NAMALWA (cell line): Measurements from ENCODE around the gene DPYD.

ENCODE experiments used
- DNase-seq: peaks from one replicate; pipeline ENCODE4 v3.0.0-alpha.2; 2015; ENCODE audit warnings: low spot score

Gene DPYD

GRCh38 chr1:97524211-97524610 lies 396.6 kb downstream of the DPYD start:
- no peak for DNase-seq

DNA sequence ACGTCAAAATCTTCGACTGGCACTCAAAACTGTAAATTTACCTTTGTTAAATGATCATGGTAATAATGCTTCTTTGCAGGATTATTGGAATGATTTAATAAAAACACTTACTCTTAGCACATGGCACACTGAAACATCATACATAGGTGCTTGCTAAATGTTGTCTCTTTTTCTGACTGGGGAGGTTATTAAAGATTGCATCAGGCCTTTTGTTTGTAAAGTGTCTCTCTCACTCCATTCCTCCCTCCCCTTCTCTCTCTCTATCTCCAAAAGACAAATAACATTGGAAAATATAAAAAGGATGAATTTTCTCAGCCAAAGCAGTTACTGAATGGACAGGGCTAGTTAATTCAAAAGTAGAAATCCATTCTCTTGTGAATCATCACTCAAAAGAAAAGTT lies 404.2 kb downstream of the DPYD start:
- DNase-seq = no peak

DNA sequence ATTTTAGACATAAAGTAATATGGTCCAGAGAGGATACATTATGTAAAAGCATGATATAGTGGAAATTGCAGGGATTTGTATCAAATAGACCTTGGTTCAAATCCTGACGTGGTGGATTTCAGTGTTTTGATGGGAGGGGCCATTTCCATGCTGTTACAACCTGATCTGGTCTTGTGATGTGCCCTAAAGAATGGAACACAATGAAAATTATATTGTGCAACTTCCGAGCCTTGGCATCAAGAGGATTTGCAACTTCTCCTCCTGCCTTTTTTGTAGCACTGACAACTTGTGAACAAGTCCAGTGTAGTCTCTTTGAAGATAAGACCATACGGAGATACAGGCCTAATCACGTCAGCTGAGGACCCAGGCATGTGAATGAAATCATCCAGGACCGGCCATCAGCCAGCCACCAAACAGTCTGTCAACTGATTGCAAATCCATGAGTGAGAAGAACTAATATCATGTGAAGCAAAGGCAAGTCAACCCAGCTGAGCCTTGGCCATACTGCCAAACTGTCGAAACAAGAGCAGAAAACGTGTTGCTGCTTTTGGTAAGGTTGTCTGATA lies 412.1 kb downstream of the DPYD start:
- no peak for DNase-seq

GRCh38 chr1:97507863-97508262 lies 413.0 kb downstream of the DPYD start:
- no peak for DNase-seq

DNA sequence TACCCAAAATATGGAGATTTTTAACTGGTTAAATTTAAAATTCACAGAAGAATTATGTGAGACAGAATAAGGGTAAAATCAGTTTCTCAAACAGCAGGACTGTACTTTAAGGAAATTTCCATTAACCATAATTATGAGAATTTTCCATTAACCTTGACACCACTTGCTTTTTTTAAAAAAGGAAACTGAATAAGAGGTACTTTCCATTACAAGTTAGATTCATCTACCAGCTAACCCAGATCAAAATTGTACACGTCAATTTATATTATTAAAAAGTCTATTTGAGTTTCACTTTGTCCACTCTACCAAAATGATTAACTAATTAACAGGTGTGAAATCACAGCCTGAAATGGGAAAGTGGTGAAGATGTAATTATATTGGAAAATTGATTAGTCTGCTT lies 414.5 kb downstream of the DPYD start:
- DNase-seq = no peak

- peak; percentile 2 for DNase-seq
Observed at GRCh38 chr1:97505816-97506215, 415.0 kb downstream of the DPYD start.

GRCh38 chr1:97505289-97505688 lies 415.5 kb downstream of the DPYD start:
- DNase-seq = no peak

DNA sequence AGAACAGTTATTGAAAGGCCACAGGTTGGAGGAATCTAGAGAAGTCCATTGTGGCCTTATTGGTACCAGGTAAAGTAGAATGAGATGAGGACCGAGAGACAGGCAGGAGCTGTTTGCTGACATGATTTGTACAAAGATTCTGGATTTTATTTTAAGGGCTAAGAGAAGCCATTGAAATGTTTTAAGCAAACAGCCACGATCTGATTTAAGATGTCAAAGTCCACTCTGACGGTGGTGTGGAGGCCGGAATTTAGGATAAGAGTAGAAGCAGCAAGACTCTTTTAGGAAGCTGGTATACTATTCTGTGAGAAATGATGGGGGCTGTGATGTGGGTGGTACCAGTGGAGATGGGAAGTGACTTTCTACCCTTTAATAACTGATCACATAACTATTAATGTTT lies 418.5 kb downstream of the DPYD start:
- no peak for DNase-seq

- DNase-seq = no peak
Observed at GRCh38 chr1:97501628-97502027, 419.2 kb downstream of the DPYD start.

DNA sequence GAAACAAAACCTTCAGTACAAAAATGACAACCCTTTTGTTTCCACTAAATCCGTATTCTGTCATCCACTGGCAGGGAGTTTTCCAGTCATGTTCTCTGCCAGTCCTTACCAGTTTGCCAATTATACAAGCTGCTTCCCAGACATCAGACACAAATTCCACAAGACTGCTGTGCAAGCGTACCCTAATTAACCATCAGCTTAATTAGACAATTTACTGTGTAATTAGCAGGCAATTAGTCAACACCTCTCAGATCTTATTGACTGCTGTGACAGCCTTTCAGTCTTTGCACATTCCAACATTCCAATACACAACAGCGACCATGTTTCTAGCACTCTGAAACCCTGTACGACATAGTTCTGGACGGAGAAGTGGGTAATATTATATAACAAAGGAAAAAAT lies 420.1 kb downstream of the DPYD start:
- no peak for DNase-seq

GRCh38 chr1:97499667-97500066 lies 421.2 kb downstream of the DPYD start:
- DNase-seq = no peak

GRCh38 chr1:97489834-97490233 lies 431.0 kb downstream of the DPYD start:
- DNase-seq = no peak

DNA sequence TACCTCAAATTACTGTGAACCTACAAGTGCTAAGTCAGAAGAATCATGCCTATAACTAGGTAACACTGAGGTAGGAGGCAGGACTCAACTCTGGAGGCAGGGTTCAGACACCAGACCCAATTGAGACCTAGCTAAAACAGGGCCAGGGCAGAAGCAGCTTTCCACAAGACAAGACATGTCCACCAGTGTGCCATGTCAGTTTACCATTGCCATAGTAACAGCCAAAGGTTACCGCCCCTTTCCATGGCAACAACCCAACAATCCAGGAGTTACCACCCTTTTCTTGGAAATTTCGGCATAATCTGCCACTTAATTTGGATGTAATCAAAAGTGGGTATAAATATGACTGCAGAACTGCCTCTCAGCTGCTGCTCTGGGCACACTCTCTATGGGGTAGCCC lies 432.3 kb downstream of the DPYD start:
- no peak for DNase-seq

DNA sequence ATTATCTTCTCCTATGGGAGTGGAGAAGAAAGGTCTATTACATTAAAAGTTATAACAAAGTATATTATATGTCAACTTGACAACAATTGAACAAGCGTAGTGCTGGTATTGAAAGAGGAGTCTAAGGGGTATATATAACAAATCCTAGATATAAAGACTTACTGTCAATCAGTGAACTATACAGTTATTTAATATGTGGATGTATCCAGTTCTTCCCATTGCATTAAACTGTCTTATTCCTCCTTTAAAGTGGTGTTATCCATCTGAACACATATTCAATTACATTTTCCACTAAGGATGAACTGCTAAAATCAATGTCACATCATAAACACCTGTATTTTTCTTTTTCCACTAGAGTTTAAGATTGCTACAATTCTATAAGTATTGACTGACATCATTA lies 438.8 kb downstream of the DPYD start:
- no peak for DNase-seq

DNA sequence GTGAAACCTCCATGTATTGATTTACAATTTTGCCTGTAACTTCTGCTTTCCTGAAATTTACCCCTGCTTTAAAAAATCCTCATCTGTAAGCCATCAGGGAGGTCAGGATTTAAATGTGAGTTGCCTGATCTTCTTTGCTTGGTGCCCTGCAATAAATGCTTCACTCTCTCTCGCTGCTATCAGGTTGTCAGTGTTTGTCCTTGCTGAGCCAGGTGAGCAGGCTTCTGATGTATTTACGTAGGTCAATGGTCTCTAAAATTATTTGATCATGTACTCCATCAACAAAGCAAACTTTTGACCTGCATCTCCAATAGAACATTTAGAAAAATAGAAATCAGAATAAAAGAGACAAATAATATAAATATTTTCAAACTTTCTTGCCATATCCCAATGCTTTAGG lies 453.4 kb downstream of the DPYD start:
- no peak for DNase-seq

DNA sequence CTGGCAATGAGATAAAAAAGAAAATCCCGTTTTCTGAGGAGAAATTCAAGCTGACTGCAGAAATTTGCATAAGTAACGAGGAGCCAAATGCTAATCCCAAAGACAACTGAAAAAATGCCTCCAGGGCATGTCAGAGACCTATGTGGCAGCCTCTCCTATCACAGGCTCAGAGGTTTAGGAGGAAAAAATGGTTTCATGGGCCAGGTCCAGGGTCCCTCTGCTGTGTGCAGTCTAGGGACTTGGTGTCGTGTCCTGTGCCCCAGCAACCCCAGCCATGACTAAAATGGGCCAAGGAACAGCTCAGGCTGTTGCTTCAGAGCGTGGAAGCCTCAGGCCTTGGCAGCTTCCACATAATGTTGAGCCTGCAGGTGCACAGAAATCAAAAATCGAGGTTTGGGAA lies 456.5 kb downstream of the DPYD start:
- no peak for DNase-seq

GRCh38 chr1:97461782-97462181 lies 459.1 kb downstream of the DPYD start:
- peak; percentile 43 for DNase-seq

- no peak for DNase-seq
Observed at GRCh38 chr1:97457446-97458089, 463.3 kb downstream of the DPYD start.

- no peak for DNase-seq
Observed at GRCh38 chr1:97451944-97452343, 468.9 kb downstream of the DPYD start.

- no peak for DNase-seq
Observed at GRCh38 chr1:97451046-97451826, 469.6 kb downstream of the DPYD start.

DNA sequence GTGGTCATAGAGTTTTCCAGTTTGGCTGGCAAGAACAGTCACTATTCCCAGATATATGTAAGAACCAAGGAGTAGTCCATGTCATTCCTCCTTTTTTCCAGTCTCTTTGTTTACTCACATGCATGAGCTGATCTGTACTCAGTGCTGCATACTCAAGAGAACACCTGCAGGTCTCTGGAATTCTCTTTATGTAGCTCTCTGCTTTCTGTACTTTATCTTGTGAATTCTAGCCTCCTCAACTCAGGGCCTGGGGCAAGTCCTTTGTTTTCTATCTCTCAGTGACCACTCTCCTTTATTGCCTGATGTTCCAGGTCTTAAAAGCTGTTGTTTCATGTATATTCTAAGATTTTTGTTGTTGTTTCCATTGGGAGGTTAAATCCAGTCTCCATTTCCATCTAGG lies 478.9 kb downstream of the DPYD start:
- no peak for DNase-seq

DNA sequence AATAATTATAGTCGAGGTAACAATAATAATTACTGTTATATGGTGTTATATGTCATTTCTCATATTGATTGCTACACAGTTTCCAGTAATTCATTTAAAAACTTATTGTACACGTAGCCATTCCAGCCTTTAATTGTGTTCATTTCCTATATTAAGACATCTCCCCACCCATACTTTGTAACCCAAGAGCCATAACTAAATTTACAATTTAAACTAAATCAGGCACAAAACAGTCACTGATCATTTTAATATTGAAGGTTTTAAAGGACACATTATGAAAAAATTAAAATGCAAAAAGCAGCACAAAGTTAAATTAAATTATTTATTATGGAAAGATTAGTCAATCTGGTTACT lies 487.0 kb downstream of the DPYD start:
- no peak for DNase-seq

DNA sequence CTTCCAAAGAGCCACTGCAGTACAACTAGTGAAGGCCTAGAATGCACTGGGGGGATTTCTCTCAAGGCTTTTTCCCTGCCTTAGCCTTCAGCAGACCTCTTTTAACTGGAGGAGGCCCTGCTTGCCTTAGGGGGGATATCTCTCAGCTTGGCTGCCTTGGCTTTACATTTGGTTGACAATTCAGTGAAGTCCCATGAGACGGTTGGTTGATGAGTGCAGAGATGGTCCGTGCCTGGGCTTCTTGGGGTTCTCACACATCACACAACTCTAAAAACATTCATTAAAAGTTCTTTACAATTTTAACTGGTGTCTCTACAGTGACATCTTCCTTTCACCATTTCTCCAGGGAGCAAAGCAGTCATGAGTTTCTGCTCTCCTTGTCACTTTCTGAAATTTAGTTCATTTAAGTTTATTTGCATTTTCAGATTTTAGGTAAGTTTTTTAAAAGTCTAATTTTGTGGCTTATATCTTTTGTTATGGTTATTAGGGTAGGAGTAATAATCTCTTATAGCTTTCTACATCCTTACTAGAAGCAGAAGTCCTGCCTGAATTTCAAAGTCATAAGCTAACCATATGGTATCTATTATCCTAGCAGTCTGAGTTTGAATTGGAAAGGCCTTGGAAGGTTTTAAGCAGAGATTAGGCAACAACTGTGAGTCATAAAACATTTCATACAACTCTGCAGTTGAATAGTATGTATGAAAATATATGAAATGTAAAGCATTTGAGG lies 487.6 kb downstream of the DPYD start:
- no peak for DNase-seq
